HTERT RPE-1 (cell line): ENCODE measurements around the gene TNS1.
"Not testable (repeated sequence)": the region's sequence is repeated elsewhere in the genome, so short reads cannot be mapped to it uniquely, and the experiment has no call there.

ENCODE experiments used
- in situ Hi-C: fragments of 300-500 bp; cut with MboI; formaldehyde crosslinking; loops from 4 replicates; pipeline ENCODE4 v1.14.3; 2020; ENCODE audit warnings: low sequenced_read_pairs

TNS1 gene

DNA sequence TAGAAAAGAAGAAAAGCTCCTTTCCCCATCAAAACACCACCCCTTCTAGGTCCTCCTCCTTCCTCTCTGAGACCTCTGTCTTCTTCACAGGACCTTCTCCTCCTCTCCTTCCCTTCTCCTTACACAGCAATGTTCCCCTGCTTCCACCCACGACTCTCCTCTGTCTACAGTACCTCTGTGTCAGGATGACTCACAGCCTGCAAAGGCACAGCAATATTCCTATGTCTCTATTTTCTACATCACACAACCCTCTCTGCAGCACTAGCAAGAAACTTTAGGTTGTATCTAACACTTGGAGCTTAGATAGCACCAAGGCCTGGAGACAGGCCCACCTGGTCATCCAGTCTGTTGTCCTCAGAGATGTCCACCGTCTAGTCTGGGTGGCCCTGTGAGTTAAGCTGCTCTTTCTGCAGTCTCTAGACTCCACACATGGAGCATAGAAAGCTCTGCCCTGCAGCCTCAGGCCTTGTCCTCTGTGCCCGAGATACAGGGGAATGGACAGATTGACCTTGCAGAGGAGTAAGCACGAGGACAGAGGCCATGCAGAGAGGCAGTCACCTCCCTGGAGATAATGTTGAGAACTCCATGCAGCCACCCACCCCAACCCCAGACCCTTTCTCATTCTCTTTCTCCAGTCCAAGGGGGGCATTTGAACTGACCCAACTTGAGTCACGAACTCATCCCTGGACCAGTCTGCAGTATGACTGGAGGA, 212.0 kb downstream of the TNS1 start:
- in situ Hi-C loops: no loop called here

DNA sequence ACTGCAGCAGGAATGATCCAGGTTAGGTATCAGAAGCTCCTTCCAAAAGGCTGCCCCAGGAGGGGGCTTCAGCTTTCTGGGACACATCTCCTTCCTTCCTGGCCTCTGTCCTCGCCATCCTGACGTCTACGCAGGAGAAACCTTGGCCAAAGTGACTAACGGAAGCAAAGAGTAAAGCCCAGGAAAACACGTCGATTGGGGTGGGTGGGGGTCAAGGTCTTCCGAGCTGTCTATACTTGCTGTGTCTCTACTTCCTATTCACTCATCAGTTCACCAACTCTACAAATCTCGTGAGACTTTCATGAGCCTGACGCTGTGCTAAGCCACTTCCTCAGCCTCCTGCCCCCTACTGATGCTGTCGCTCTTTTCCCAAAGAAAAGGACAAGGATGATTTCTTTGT, 212.6 kb downstream of the TNS1 start:
- in situ Hi-C loops: no loop called here

DNA sequence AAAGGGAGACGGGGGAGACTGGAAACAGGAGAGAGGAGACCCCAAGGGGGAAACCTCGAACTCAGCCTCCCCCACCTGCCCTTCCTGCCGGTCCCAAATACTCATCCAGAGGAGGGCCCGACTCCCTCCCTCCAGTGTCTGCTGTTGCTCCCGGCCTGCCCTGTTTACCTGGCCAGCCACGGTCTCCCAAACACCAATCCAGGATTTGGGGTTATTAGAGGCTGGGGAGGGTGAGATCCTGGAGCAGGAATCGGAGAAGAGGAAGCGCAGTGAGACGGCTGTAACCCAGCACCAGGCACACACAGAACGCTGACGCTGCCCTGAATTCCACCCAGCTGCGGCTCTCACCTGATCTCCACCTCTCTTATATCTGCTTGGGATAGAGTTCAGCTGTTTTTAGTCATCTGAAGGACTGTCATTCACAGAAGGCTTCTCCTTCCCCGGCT, 213.0 kb downstream of the TNS1 start:
- in situ Hi-C loops: no loop called here

DNA sequence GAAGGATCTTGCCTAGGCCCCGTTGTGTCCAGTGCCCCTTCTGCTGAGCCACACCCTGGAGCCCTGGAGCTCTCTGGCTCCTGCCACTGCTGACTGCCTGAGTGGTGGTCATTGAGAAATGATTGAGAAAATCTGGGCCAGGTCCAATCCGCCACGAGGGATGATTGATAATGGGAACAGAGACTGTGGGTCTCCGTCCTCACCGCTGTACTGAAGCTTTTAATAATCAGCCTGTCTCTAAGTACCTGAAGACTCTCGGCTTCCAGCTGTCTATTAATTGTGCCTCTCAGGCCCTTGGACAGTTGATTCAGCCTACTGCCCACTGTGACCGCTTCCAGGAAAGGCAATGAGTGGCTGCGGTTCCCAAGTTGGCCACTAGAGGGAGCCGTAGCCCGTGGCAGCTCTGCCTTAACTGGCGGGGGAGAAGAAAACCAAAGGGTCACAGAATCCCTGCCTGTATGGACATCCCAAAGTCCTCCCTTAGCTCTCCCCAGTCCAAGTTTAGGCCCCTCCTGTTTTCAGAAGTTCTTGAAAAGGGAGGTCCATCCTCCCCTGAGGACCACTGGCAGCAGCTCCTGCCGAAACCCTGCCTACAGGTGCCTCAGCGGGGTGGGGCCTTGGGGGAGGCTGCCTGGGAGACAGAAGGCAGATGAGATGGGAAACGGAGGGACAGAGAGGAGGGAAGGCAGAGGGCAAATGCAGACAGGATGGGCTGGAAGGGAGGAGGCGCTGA, 213.6 kb downstream of the TNS1 start:
- in situ Hi-C loops: no loop called here

DNA sequence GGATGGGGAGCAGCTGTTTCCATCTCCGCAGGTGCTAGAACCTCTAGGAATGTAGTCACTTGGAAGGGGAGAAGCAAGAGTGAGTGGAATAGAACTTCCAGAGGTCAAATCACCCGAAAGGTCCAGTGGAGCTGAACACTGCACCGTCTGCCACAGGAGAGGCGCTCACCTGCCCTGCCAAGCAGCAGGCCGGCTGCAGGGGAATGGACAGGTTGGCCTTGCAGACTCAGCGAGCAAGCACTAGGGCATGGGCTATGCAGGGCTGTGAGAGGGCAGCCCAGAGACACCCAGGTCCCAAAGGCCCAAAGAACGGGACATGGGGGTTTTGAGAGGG, 214.2 kb downstream of the TNS1 start:
- in situ Hi-C loops: no loop called here

DNA sequence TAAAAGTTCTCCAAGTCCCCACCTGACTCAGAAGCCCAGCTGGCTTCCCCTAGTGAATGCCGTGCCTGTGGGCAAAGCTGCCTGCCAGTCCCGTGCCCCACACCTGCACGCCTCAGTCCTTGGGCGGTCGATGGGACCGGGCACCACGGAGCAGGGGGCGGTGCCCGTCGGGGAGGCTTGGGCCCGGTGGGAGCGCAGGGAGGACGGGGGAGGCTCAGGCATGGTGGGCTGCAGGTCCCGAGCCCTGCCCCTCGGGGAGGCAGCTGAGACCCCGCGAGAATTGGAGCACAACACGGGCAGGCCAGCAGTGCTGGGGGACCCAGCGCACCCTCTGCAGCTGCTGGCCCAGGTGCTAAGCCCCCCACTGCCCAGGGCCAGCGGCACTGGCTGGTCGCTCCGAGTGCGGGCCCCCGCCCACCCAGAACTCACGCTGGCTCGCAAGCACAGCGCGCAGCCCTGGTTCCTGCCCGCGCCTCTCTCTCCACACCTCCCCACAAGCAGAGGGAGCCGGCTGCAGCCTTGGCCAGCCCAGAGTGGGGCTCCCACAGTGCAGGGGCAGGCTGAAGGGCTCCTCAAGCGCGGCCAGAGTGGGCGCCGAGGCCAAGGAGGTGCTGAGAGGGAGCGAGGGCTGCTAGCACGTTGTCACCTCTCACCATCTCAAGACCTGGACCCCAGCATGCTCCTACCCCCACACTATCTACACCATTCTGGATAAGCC, 215.5 kb downstream of the TNS1 start:
- in situ Hi-C loops: no loop called here

DNA sequence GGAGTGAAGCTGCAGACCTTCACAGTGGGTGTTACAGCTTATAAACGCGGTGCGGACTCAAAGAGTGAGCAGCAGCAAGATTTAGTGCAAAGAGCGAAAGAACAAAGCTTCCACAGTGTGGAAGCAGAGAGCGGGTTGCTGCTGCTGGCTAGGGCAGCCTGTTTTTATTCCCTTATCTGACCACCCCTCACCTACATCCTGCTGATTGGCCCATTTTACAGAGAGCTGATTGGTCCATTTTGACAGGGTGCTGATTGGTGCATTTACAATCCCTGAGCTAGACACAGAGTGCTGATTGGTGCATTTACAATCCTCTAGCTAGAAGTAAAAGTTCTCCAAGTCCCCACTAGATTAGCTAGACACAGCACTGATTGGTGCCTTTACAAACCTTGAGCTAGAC, 216.2 kb downstream of the TNS1 start:
- in situ Hi-C loops: not testable (repeated sequence)

DNA sequence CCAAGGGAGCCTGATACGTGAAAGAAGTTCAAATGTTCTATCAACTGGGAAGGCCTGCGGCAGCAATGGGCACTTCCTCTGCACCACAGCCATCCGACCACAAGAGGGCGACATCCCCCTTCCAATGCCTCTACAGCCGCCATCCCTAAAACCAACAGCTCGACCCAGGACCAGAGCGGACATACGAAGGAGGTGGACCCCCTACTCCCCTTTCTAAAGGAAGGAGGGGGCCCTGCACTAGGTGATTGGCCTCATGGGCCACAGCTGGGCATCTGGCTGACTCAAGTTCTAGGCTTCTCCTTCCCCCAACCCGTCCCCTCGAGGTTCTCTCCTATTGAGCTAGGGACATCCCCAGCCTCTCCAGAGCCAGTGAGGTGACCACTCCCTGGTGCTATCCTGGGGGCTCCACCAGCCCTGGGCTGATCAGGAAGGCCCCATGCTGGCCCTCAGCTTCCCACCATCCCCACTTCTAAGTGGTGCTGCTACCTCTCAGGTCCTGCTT, 217.2 kb downstream of the TNS1 start:
- in situ Hi-C loops: no loop called here

DNA sequence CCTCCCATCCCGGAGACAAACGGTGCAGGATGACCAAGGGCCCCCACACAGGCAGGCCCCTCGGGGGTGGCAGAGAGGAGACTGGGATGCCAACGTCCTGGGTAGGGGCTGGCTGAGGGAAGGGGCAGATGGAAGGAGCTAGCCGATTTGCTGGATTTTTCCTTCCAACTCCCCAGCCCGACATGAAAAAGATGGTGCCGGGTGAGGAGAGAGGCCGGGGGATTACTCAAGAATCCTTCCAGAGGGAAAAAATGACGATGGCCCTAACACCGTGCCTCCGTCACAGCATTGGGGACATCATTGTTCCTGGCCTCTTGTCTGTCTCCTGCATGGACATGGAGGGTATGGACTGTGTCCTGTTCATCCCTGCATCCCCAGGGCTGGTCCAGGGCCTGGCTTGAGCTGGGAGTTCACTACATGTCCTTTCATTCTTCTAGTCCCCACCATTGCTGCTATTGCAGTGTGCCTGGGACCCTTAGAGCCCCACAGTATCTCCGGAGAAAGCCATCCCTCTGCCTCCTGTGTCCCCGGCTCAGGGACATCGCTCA, 217.7 kb downstream of the TNS1 start:
- in situ Hi-C loops: no loop called here

DNA sequence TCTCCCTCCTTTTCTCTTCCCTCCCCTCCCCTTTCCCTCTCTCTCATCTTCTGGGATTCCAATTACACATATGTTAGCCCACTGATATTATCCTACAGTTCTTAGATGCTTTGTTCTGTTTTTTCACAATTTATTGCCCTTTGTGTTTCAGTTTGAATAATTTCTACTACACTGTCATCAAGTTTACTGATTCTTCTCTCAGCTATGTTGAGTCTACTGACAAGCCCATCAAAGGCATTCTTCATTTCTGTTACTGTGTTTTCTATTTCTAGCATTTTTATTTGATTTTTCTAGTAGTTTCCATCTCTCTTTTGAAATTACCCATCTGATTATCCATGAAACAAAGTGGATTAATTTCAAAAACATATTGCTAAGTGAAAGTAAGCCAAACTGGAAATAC, 219.6 kb downstream of the TNS1 start:
- in situ Hi-C loops: no loop called here

DNA sequence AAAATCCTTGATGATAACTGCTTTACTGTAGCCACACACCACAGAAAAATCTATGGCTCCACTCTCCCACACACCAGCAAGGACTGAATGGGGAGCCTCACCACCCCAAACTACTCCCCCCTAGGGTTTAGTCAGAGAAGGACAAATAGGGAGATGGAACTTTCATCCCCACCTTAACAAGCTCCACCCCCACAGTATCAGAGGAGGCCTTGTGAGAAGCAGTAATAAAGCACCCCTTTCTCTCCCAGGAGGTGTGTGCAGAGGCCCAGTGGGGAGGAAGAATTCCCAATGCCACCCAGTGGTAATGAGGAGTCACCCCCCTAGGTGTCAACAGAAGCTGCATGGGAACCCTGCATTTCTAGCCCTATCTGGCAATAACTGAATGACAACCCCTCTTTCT, 224.9 kb downstream of the TNS1 start:
- in situ Hi-C loops: no loop called here

DNA sequence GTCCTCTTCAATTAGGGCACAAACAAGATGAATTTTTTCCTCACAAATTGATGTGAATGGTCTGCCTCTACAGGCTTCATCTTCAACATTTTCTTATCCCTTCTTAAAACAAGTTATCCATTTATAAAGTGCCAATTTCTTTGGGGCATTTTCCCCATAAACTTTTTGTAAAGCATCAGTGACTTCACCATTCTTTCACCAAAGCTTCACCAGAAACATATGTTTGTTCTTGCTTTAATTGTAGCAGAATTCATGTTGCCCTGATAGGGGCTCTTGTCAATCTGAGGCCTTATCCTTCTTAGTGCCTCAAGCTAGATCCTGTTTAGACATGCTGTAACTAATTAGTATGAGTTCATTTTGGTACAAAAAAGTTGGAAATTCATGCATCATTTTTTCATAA, 226.2 kb downstream of the TNS1 start:
- in situ Hi-C loops: no loop called here

DNA sequence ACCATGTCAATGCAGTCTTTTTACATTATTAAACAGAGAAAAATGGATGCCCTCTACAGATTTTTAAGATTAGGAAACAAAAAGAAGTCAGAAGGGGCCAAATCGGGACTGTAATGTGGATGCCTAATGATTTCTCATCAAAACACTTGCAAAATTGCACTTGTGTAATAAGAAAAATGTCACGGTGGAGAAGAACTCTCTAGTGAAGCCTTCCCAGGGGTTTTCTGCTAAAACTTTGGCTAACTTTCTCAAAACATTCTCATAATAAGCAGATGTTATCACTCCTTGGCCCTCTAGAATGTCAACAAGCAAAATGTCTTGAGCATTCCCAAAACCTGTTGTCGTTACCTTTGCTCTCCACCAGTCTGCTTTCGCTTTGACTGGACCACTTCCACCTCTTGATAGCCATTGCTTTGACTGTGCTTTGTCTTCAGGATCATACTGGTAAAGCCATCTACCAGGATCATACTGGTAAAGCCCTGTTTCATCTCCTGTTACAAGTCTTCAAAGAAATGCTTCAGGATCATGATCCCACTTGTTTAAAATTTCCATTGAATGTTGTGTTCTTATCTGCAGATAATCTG, 226.8 kb downstream of the TNS1 start:
- in situ Hi-C loops: no loop called here

DNA sequence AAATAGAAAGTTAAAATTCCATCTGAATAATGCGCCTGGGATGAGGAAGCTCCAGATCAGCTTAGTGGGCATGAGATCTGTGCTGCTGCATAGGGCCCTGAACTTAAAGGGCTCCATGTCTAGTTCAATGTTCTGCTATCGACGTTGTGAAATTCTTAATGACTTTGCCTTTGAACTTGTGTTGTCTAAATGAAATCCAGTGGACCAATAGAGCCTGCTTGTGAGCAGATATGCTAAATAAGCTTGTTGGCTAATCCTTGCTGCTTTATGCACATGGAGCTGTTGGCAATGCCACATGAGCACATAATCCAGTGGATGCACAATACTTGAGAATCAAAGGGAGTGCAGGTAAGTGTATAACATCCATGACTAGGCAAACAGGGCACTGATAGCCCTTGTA, 228.6 kb downstream of the TNS1 start:
- in situ Hi-C loops: no loop called here

DNA sequence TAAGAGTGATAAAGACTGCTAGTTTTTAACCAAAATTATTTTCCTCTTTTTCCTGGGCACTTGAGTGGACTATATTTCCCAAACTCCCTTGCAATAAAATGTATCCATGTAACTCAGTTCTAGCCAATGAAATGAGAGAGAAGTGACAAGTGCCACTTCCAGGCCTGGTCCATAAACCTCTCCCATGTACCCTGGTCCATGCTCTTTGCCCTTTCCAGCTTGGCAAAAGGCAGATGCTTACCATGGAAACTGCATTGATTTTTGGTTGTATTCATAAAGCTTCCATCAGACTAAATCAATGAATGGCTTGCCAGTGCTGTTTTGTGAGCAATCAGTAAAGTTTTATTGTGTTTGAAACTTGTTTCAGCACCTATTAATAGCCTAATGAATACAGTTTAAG, 229.3 kb downstream of the TNS1 start:
- in situ Hi-C loops: no loop called here

DNA sequence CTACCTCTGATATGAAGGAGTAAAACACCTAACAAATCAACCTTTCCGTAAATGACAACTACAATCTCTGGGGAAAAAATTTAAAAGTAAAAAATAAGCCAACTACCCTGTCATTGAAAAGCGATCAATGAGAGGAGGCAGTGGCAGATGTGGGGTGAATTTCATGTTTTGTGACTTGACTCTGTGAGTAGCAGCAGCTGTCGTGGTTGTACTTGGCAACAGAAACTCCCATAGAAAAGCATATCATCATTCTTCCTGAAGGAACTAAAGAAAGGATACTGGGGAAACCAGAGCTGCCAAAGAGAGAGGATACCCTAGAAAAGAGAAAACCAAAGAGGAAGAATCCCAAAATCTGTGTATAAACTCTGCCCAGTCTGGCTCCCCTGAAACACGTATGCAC, 236.4 kb downstream of the TNS1 start:
- in situ Hi-C loops: no loop called here

DNA sequence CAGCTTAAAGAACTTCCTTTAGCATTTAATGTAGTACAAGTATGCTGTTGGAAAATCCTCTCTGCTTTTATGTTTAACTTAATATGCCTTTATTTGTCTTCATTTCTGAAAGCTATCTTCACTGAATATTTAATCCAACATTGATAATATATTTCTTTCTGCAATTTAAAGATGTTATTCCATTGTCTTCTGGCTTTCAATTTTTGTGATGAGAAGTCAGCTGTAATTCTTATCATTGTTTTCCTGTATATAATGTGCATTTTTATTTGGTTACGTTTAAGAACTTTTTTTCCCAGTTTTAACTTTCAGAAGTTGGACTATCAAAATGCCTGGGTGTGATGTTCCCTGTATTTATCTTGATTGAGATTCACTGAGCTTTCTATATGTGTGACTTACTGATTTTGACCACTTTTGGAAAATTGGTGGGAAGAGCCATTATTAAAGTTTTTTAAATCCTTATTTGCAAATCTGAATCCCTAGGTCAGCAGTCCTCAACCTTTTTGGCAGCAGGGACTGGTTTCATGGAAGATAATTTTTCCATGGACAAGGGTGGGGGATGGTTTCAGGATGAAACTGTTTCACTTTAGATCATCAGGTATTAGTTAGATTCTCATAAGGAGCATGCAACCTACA, 241.0 kb downstream of the TNS1 start:
- in situ Hi-C loops: no loop called here

DNA sequence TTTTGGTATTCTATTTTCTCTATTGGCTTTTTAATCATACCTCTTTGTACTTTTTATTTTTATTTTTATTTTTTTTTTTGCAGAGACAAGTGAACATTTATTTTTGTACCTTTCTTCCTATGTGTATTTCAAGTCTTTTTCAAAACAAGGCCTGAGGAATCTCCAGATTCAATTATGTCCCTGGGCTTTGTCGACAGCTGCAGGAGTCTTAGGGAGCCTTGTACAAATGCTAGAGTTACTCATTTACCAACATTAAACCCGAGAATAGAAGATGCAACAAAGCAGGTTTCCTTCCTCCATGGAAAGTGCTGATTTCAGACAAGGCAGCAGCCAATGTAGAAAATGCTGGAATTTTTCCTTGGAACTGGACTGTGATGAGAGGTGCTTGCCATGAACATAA, 242.8 kb downstream of the TNS1 start:
- in situ Hi-C loops: no loop called here

DNA sequence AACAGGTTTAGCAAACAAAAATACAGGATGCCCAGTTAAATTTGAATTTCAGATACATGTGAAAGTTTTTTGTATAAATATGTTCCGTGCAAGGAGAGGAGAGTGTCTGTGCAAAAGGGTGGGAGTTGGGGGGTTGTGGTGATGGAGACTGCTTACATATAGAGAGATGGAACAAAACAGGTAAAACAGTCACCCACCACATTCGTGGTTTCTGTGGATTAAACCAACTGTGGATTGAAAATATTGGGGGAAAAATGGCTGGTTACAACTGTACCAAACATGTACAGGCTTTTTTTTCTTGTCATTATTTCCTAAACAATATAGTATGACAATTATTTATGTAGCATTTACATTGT, 245.7 kb downstream of the TNS1 start:
- in situ Hi-C loops: no loop called here

DNA sequence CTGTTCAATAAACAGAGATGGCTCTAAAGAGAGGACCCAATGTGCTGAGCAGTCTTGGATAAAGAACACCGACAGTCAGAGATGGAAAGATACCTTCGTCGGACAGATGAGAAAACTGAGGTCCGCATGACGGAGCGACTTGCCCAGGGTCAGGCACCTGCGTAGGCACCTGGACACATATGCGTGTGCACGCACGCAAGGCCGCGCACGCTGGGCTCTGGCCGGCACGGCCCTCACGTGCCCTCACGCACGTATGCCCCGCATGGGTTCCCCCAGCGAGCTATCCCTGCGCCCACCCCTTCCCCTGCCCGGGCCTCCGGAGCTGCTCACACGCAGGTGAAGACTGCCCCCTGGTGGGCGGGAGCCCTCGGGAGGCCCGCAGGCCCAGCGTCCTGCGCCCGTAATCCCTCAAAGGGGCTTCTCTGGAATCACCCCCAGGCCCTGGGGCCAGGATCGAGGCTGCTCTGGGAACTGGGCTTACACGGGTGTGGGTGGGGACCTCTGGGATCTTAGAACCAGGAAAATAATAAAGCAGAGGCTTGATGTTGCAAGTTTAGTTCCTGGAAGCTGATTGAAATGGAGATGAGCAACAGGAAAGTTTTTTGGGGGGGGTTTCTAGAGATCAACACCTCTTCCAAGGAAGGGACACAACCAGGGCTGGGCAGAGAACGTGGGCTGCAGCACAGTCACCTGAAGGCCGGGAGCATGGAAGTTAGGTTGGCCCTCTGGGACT, 246.3 kb downstream of the TNS1 start:
- in situ Hi-C loops: no loop called here
